Breast epithelium (tissue), 3 donors: Measurements from ENCODE around the gene ACOT9.

Experiments
- POLR2A ChIP-seq: fragments of 450-650 bp; IDR thresholded peaks from one replicate; pipeline ENCODE4 v1.6.1; 2016; ENCODE audit warnings: antibody characterized with exemption, mild to moderate bottlenecking, moderate library complexity
- POLR2AphosphoS5 ChIP-seq, 3 donors: sonication (generic); formaldehyde crosslinking; IDR thresholded peaks; one replicate each; pipeline ENCODE4 v1.6.1; 2017; ENCODE audit warnings: antibody characterized with exemption in 3 of 3
- TF ChIP-seq, protein P1 (sequence below), 3 donors: fragments of 450-650 bp; IDR thresholded peaks; one replicate each; pipeline ENCODE4 v1.5.1; 2016 to 2017; ENCODE audit warnings: antibody characterized with exemption in 3 of 3, mild to moderate bottlenecking in 3 of 3, moderate library complexity in 3 of 3

GRCh38 chrX:23673108-23673507, 70.0 kb downstream of the ACOT9 start:
- TF ChIP-seq, protein P1, sequence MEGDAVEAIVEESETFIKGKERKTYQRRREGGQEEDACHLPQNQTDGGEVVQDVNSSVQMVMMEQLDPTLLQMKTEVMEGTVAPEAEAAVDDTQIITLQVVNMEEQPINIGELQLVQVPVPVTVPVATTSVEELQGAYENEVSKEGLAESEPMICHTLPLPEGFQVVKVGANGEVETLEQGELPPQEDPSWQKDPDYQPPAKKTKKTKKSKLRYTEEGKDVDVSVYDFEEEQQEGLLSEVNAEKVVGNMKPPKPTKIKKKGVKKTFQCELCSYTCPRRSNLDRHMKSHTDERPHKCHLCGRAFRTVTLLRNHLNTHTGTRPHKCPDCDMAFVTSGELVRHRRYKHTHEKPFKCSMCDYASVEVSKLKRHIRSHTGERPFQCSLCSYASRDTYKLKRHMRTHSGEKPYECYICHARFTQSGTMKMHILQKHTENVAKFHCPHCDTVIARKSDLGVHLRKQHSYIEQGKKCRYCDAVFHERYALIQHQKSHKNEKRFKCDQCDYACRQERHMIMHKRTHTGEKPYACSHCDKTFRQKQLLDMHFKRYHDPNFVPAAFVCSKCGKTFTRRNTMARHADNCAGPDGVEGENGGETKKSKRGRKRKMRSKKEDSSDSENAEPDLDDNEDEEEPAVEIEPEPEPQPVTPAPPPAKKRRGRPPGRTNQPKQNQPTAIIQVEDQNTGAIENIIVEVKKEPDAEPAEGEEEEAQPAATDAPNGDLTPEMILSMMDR (IDR thresholded peaks at IDR 0.05), result no peak
- no peak for TF ChIP-seq POLR2AphosphoS5 (IDR thresholded peaks at IDR 0.05)
- no peak for TF ChIP-seq POLR2A
